Lower leg skin (tissue), 4 donors: ENCODE results near the gene PRLR. TPM values are rescaled to one million over a fixed set of nuclear protein-coding genes. Genes with fewer than 3 reads are reported as not detected.

Experiments used
- DNase-seq, 2 donors: peaks; one replicate each; pipeline ENCODE4 v3.0.0-alpha.2; 2019; ENCODE audit warnings: low spot score in 2 of 2
- H3K4me3 ChIP-seq: fragments of 200-600 bp; sonication (generic); 2 replicates; pipeline ENCODE4 v1.5.1; 2017; ENCODE audit warnings: mild to moderate bottlenecking, low read depth; ENCODE audit not compliant: poor library complexity, severe bottlenecking
- CTCF ChIP-seq, 3 donors: fragments of 450-650 bp; IDR thresholded peaks; one replicate each; pipeline ENCODE4 v1.5.1; 2016; ENCODE audit warnings: antibody characterized with exemption in 3 of 3, mild to moderate bottlenecking in 3 of 3, moderate library complexity in 2 of 3
- POLR2A ChIP-seq, 2 donors: fragments of 450-650 bp; IDR thresholded peaks; one replicate each; pipeline ENCODE4 v1.6.1; 2016 to 2017; ENCODE audit warnings: antibody characterized with exemption in 2 of 2, mild to moderate bottlenecking in 1 of 2, moderate library complexity in 1 of 2
- WGBS, 2 donors: methylation state at CpG; one replicate each; pipeline ENCODE4 v1.1.5; 2018; 5-methylcytosine and 5-hydroxymethylcytosine counted together
- intact Hi-C: fragments of 100-400 bp; cut with DNase I; formaldehyde crosslinking; loops from one replicate; pipeline ENCODE4 v1.15.0; 2023; ENCODE audit warnings: low total_unique reads
- total RNA-seq, 4 donors: library from RNA; depleted of rRNA; stranded (reverse); fragments of >200 nt; gene quantifications; one replicate each; pipeline ENCODE4 v1.1.0, GENCODE V29; 2016

PRLR gene
- total RNA-seq, 4 donors from 2014 or later = 6.1 to 11.4 (median 8.1) TPM

- TF ChIP-seq POLR2A (IDR thresholded peaks at IDR 0.05) (no peak), CTCF (IDR thresholded peaks at IDR 0.05) (no peak)
- intact Hi-C loops = no loop called here
- no peak for DNase-seq
- WGBS, 2 donors = 83 to 86% methylated on average over 4 of the region's 4 CpGs
- H3K4me3 ChIP-seq = no peak overlapping the region
These were observed 44.8 kb downstream of the PRLR start for GRCh38 chr5:35185518-35185917.

- DNase-seq = no peak
- no peak overlapping the region for H3K4me3 ChIP-seq
- no peak for TF ChIP-seq CTCF (IDR thresholded peaks at IDR 0.05)
- TF ChIP-seq POLR2A (IDR thresholded peaks at IDR 0.05) = no peak
- intact Hi-C loops = no loop called here
- WGBS, 2 donors = 76 to 100% methylated on average over 1 of the region's 1 CpG
These were observed 46.7 kb downstream of the PRLR start for GRCh38 chr5:35183556-35183955.

GRCh38 chr5:35182910-35183535, 47.3 kb downstream of the PRLR start:
- intact Hi-C loops = no loop called here
- TF ChIP-seq POLR2A (IDR thresholded peaks at IDR 0.05) = no peak
- no peak for TF ChIP-seq CTCF (IDR thresholded peaks at IDR 0.05)
- WGBS, 2 donors = 51 to 55% methylated on average over 7 of the region's 7 CpGs
- H3K4me3 ChIP-seq = no peak overlapping the region
- DNase-seq = no peak

- TF ChIP-seq POLR2A (IDR thresholded peaks at IDR 0.05) = no peak
- TF ChIP-seq CTCF (IDR thresholded peaks at IDR 0.05) = no peak
- intact Hi-C loops = no loop called here
- no peak overlapping the region for H3K4me3 ChIP-seq
- no peak for DNase-seq
- WGBS, 2 donors = 85 to 92% methylated on average over 1 of the region's 1 CpG
These were observed 47.8 kb downstream of the PRLR start for GRCh38 chr5:35182486-35182885.

GRCh38 chr5:35180046-35180445, 50.2 kb downstream of the PRLR start:
- intact Hi-C loops = no loop called here
- TF ChIP-seq CTCF (IDR thresholded peaks at IDR 0.05) = no peak
- TF ChIP-seq POLR2A (IDR thresholded peaks at IDR 0.05) = no peak
- no peak overlapping the region for H3K4me3 ChIP-seq
- 93 to 96% methylated on average over 7 of the region's 7 CpGs for WGBS, 2 donors
- DNase-seq = no peak

GRCh38 chr5:35177783-35178182, 52.5 kb downstream of the PRLR start:
- WGBS, 2 donors = 78 to 88% methylated on average over 3 of the region's 3 CpGs
- intact Hi-C loops = no loop called here
- H3K4me3 ChIP-seq = no peak overlapping the region
- TF ChIP-seq POLR2A (IDR thresholded peaks at IDR 0.05) (no peak), CTCF (IDR thresholded peaks at IDR 0.05) (no peak)
- no peak for DNase-seq
